ENCODE measurements around the gene SKA3. TPM values are rescaled to one million over a fixed set of nuclear protein-coding genes. Genes with fewer than 3 reads are reported as not detected.
"Not testable (repeated sequence)": the region's sequence is repeated elsewhere in the genome, so short reads cannot be mapped to it uniquely, and the experiment has no call there.

The SKA3 gene
- total RNA-seq, 1 donor from 2014 or later, result not detected

- Histone ChIP-seq H3K27ac (no peak overlapping the region), H3K4me3 (no peak overlapping the region), H3K9me3 (no peaks in the 10 kb centered on the region), H3K27me3 (no peaks in the 10 kb centered on the region), H3K36me3 (no peaks in the 10 kb centered on the region), H3K4me1 (no peaks in the 10 kb centered on the region)
- no peak for DNase-seq (ENCODE audit: low spot score in 2 of 2)
- intact Hi-C loops (cut with DNase I), result no loop called here
- TF ChIP-seq, protein P1, sequence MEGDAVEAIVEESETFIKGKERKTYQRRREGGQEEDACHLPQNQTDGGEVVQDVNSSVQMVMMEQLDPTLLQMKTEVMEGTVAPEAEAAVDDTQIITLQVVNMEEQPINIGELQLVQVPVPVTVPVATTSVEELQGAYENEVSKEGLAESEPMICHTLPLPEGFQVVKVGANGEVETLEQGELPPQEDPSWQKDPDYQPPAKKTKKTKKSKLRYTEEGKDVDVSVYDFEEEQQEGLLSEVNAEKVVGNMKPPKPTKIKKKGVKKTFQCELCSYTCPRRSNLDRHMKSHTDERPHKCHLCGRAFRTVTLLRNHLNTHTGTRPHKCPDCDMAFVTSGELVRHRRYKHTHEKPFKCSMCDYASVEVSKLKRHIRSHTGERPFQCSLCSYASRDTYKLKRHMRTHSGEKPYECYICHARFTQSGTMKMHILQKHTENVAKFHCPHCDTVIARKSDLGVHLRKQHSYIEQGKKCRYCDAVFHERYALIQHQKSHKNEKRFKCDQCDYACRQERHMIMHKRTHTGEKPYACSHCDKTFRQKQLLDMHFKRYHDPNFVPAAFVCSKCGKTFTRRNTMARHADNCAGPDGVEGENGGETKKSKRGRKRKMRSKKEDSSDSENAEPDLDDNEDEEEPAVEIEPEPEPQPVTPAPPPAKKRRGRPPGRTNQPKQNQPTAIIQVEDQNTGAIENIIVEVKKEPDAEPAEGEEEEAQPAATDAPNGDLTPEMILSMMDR (IDR thresholded peaks at IDR 0.05), result no peak
Observed at GRCh38 chr13:21216332-21216731, 40.0 kb upstream of the SKA3 start.

DNA sequence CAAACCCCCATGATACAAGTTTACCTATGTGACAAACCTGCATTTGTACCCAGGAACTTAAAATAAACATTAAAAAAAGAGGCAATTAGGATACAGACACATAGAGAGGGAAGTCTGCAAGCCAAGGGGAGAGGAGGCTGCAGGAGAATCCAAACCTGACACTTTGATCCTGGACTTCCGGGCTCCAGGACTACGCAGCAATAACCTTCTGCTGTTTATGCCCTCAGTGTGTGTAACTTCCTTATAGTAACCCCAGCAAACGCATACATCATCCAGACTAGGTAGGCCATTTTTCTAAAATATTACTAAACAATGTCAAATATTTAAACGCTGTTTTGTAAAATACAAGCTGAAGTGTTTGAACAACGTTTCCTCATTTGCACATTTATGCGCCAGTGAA lies 39.1 kb upstream of the SKA3 start:
- H3K4me1 ChIP-seq; H3K36me3 ChIP-seq; DNase-seq (ENCODE audit: low spot score in 2 of 2); H3K27ac ChIP-seq; H3K9me3 ChIP-seq; H3K4me3 ChIP-seq; intact Hi-C loops (cut with DNase I); H3K27me3 ChIP-seq: not testable (repeated sequence)

DNA sequence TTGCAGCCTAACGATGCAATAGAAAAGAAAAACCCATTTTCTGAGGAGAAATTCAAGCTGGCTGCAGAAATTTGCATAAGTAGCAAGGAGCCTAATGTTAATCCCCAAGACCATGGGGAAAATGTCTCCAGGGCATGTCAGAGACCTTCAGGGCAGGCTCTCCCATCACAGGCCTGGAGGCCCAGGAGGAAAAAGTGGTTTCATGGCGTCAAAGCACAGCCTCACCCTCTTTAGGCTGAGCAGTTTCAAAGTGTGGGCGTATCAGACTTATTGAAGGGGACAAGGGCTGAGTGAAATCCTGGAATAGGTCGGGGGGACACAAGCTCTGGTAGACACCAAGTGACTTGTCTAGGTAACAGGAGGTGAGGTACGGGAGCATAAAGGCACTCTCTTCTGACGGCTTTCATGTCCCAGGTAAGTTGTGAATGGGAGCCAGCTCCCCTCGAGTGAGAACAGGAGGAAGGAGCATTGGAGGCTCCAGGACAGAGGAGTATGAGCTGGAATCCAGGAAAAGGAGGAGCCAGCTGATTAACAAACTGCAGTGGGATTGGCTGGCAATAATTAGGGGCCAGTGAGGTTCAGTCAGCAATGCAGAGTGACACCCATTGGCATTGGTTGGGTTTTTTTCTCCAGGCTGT lies 35.9 kb upstream of the SKA3 start:
- Histone ChIP-seq H3K27me3 (no peaks in the 10 kb centered on the region), H3K4me3 (no peak overlapping the region), H3K27ac (no peak overlapping the region), H3K9me3 (no peaks in the 10 kb centered on the region), H3K36me3 (no peaks in the 10 kb centered on the region), H3K4me1 (no peaks in the 10 kb centered on the region)
- intact Hi-C loops (cut with DNase I), result no loop called here
- DNase-seq (ENCODE audit: low spot score in 2 of 2), result no peak
- TF ChIP-seq, protein P1 (IDR thresholded peaks at IDR 0.05), result no peak

- no peaks in the 10 kb centered on the region for H3K4me1 ChIP-seq
- no peak overlapping the region for H3K4me3 ChIP-seq
- DNase-seq (ENCODE audit: low spot score in 2 of 2), result no peak
- no peak overlapping the region for H3K27ac ChIP-seq
- TF ChIP-seq, protein P1 (IDR thresholded peaks at IDR 0.05), result no peak
- H3K27me3 ChIP-seq, result no peaks in the 10 kb centered on the region
- intact Hi-C loops (cut with DNase I), result no loop called here
- H3K36me3 ChIP-seq, result no peaks in the 10 kb centered on the region
- H3K9me3 ChIP-seq, result no peaks in the 10 kb centered on the region
Observed at GRCh38 chr13:21208652-21209154, 32.4 kb upstream of the SKA3 start.

DNA sequence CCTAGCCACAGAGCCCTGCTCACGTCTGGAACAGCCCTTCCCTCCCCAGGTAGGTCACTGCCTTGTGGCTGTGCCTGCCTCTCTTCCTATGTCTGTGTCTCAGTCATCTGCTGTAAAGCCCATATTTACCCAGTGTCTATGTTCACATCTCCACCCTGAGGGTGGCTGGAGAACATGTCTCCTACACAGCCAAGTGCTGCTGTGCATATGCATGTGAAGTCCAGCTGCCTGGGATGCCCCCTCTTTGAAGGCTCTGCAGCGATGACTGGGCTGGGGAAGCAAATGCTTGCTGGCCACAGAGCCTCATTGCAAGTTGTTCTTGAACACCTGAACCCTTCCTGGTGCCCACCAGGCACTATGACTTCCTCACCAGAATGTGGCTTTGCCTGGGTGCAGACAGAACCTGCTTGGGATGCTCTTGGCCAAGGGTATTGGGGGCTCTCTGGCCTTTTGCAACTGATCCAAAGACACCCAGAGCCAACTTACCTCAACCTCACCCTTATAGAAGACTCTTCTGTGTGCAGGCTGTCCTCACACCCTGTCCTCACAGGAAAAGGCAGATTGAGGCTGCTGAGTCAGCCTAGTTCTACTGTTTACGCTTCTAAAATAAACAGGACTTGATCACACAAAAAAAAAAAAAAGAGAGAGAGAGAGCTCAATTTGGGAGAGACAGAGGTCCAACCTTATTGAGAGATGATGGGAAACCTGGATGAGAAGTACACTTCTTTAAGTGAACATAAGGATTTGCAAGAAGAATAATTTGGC lies 26.6 kb upstream of the SKA3 start:
- no peak for DNase-seq (ENCODE audit: low spot score in 2 of 2)
- TF ChIP-seq, protein P1 (IDR thresholded peaks at IDR 0.05), result no peak
- no peaks in the 10 kb centered on the region for H3K27me3 ChIP-seq
- no peaks in the 10 kb centered on the region for H3K9me3 ChIP-seq
- H3K36me3 ChIP-seq, result no peaks in the 10 kb centered on the region
- H3K4me3 ChIP-seq, result no peak overlapping the region
- no peak overlapping the region for H3K27ac ChIP-seq
- intact Hi-C loops (cut with DNase I), result no loop called here
- no peaks in the 10 kb centered on the region for H3K4me1 ChIP-seq

GRCh38 chr13:21201456-21202190 lies 25.3 kb upstream of the SKA3 start:
- H3K9me3 ChIP-seq; H3K27ac ChIP-seq; H3K4me3 ChIP-seq; DNase-seq (ENCODE audit: low spot score in 2 of 2); H3K27me3 ChIP-seq; H3K36me3 ChIP-seq; H3K4me1 ChIP-seq; intact Hi-C loops (cut with DNase I): not testable (repeated sequence)

- H3K36me3 ChIP-seq; H3K27ac ChIP-seq; intact Hi-C loops (cut with DNase I); H3K4me3 ChIP-seq; H3K4me1 ChIP-seq; H3K9me3 ChIP-seq; H3K27me3 ChIP-seq; DNase-seq (ENCODE audit: low spot score in 2 of 2): not testable (repeated sequence)
Observed at GRCh38 chr13:21198391-21198790, 22.0 kb upstream of the SKA3 start.

- H3K36me3 ChIP-seq; H3K27ac ChIP-seq; H3K4me1 ChIP-seq; H3K9me3 ChIP-seq; DNase-seq (ENCODE audit: low spot score in 2 of 2); H3K27me3 ChIP-seq; H3K4me3 ChIP-seq; intact Hi-C loops (cut with DNase I): not testable (repeated sequence)
Observed at GRCh38 chr13:21197606-21198225, 21.4 kb upstream of the SKA3 start.

GRCh38 chr13:21194756-21195155 lies 18.4 kb upstream of the SKA3 start:
- H3K27me3 ChIP-seq; H3K9me3 ChIP-seq; H3K4me3 ChIP-seq; H3K4me1 ChIP-seq; DNase-seq (ENCODE audit: low spot score in 2 of 2); H3K36me3 ChIP-seq; H3K27ac ChIP-seq; intact Hi-C loops (cut with DNase I): not testable (repeated sequence)
